ENCODE data around the gene MYDGF.
"Not testable (repeated sequence)": the region's sequence is repeated elsewhere in the genome, so short reads cannot be mapped to it uniquely, and the experiment has no call there.

The MYDGF gene

GRCh38 chr19:4700693-4700970 lies 30.5 kb upstream of the MYDGF start:
- in situ Hi-C loops (cut with MboI; ENCODE audit: low sequenced_read_pairs), result no loop called here

GRCh38 chr19:4699826-4700692 lies 29.9 kb upstream of the MYDGF start:
- in situ Hi-C loops (cut with MboI; ENCODE audit: low sequenced_read_pairs), result no loop called here

DNA sequence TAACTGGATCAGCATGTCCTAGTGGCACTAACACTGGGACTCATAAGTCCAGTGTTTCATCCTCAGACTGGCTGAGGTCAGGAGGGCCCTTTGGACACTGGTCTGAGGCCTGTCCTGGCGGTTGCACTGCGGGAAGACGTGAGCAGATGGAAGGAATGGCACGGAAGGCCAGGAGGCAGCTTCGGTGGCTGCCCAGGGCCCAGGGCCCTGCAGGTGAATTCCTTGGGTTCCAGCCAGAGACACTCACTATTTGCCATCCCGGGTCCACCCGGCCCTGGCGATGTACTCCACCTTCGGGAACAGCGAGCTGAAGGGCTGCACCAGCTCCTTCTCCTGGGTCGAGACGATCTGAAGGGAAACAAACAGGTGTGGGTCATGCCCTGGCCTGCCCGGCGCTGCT lies 27.2 kb upstream of the MYDGF start:
- in situ Hi-C loops (cut with MboI; ENCODE audit: low sequenced_read_pairs), result no loop called here

- in situ Hi-C loops (cut with MboI; ENCODE audit: low sequenced_read_pairs), result no loop called here
Observed at GRCh38 chr19:4695224-4695731, 25.1 kb upstream of the MYDGF start.

DNA sequence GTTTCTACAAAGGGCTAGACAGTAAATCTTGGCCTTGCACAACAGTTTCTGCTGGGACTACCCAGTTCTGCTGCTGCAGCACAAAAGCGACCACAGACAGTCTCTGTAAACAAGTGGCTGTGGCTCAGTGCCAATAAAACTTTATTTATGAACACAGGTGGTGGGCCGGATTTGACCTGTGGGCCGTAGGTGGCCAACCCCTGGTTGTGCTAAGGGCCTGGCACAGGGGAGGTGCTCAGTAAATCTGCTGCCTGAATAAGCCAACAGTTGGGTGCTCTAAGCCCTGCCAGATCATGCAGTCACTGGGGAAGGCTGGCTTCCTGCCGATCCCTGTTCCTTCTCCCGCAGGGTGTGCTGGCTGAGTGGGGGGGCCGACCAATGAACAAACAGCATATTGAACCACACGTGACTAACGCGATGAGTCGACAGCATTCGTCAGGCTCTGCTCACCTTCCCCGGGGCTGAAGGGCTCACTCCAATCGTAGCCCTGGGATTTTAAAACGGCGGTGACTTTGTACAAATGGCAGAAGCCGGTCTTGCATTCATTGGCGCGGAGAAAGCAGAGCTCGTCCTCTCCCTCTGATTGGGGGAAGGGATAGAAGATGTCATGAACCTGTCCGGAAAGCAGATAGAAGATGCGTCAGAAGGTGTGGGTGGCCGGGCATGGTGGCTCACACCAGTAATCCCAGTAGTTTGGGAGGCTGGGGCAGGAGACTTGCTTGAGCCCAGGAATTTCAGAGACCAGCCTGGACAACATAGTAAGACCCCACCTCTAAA lies 24.3 kb upstream of the MYDGF start:
- in situ Hi-C loops (cut with MboI; ENCODE audit: low sequenced_read_pairs), result no loop called here

GRCh38 chr19:4693471-4694121 lies 23.5 kb upstream of the MYDGF start:
- in situ Hi-C loops (cut with MboI; ENCODE audit: low sequenced_read_pairs), result no loop called here

DNA sequence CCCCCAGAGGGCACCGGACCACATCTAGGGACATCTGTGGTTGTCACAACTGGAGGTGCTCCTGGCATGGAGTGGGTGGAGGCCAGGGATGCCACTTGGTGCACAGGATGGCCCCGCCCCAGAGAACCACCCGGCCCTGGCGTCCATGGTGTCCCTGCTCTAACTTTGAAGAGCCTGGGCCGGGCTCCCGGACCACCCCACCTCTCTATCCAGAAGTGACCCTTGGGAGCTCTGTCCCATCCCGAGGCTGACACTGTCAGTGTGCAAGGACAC lies 22.9 kb upstream of the MYDGF start:
- in situ Hi-C loops (cut with MboI; ENCODE audit: low sequenced_read_pairs), result no loop called here

DNA sequence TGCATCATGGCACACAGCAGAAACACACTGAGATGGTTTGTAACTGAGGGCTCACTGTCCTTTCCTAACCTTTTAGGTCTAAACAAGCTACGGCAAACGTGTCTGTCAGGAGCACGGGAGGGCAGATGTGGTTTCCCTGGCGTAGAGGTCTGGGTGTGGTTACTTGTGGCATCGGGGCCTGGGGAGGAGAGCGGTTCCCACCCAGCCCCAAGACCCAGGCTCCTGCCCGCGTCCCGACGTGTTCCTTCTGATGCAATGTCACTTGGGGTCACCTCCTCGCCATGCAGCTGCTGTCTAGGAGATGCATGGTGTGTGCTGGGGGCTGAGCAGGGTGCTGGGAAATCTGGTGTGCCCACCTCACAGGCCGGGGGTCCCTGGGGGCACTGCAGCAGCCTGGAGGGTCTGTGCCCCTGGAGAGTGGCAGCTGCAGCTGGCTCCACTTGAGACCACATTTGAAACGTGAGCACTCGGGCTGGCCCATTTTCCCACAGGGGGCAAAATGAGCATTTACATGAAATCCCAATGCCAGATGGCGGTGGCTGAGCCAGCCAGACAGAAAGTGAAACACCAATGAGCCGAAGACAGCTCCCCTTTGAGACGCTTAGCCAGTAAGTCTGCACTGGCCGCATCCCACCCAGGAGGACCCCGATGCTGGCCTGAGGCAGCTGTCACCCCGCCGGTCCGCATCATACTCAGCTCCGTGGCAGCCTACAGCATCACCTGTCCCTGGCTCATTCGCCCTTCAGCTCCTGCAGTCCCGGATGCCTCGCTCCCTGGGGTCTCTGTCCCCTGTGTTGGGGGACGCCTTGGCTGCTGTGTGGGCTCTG lies 22.3 kb upstream of the MYDGF start:
- in situ Hi-C loops (cut with MboI; ENCODE audit: low sequenced_read_pairs), result no loop called here

DNA sequence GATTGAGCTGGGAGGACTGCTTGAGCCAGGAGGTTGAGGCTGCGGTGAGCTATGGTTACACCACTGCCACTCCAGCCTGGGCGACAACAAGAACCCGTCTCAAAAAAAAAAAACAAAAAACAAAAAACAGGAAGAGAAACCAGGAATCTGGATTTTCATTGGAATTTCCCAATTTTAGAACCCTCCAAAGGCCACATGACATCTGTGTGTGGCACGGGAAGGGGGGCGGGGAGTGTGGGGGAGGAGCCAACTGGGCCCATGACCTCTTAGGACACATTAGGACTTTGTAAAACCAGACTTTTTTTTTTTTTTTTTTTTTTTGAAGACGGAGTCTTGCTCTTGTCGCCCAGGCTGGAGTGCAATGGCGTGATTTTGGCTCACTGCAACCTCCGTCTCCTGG lies 21.2 kb upstream of the MYDGF start:
- in situ Hi-C loops (cut with MboI; ENCODE audit: low sequenced_read_pairs), result no loop called here

GRCh38 chr19:4690361-4690760 lies 20.2 kb upstream of the MYDGF start:
- in situ Hi-C loops (cut with MboI; ENCODE audit: low sequenced_read_pairs), result no loop called here

- in situ Hi-C loops (cut with MboI; ENCODE audit: low sequenced_read_pairs), result no loop called here
Observed at GRCh38 chr19:4689403-4689802, 19.3 kb upstream of the MYDGF start.

DNA sequence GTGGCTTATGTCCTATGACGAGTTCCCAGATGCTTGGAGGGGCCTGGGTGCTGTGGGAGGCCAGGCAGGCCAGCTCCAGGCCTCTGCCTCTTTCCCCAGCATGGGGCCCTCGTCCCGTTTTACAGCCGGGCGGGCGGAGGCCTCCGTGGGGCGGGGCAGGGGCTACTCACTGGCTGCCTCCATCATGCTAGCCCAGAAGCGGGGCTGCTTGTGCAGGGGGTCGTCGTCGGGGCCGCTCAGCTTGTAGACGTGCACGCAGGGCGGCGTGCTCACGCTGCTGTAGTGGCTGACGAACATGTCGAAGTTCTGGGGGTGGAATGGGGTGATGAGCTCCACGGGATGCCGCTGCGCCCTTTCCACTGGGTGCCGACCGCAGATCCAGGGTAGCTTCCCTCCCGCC lies 18.4 kb upstream of the MYDGF start:
- in situ Hi-C loops (cut with MboI; ENCODE audit: low sequenced_read_pairs), result no loop called here

GRCh38 chr19:4687396-4687795 lies 17.3 kb upstream of the MYDGF start:
- in situ Hi-C loops (cut with MboI; ENCODE audit: low sequenced_read_pairs), result no loop called here

DNA sequence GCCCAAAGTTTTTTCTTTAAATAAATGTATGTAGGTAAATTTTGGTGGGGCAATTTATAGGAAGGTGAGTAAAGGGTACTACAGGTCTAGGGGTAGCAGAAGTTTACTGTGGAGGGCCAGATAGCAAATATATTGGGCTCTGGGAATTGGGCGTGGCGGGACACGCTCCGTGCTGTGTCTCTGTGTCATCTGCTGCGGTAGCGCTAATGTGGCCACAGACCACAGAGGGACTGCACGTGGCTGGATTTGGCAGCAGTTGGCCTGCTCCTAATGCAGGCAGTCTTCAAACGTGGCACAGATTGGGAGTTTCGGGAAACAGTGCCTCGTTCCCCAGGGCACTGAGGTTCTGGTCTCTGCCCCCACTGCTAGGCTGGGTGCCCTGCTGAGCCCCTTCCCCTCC lies 16.6 kb upstream of the MYDGF start:
- in situ Hi-C loops (cut with MboI; ENCODE audit: low sequenced_read_pairs), result no loop called here

GRCh38 chr19:4684312-4685095 lies 14.4 kb upstream of the MYDGF start:
- in situ Hi-C loops (cut with MboI; ENCODE audit: low sequenced_read_pairs), result no loop called here

DNA sequence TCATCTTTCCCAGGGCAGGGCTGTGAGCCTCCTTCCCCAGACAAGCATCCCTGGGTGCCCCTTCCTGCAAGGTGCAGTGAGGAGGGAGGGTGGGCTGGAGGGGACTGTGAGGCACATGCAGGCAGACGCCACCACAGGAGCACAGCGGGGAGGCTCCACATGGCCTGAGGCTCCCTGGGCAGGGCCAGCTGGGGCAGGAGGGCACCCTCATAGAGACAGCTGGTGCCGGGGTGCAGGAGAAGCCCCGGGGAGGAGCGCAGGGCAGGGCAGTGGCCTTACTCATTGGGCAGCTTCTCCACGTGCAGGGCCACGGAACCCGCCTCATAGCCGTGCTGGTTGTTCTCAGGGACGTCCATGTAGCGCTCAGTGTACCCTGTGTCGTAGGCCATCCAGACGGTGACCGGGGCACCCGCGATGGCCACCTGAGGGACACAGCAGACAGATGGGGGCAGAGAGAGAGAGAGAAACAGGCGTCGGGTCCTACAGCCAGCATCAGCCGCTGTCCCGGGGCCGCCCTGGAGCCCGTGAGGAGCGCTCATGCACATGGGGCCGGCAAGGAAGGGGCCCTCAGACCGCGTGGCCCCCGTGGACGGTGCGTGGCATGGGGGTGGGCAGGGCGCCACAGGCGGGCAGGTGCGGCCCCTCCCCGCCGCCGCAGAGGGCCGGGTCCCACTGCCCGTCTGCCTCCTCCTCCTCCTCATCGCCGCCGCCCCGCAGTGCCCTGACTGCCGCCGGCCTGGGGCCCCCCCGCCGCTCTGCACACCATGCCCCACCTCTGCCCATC lies 12.5 kb upstream of the MYDGF start:
- in situ Hi-C loops (cut with MboI; ENCODE audit: low sequenced_read_pairs), result no loop called here

DNA sequence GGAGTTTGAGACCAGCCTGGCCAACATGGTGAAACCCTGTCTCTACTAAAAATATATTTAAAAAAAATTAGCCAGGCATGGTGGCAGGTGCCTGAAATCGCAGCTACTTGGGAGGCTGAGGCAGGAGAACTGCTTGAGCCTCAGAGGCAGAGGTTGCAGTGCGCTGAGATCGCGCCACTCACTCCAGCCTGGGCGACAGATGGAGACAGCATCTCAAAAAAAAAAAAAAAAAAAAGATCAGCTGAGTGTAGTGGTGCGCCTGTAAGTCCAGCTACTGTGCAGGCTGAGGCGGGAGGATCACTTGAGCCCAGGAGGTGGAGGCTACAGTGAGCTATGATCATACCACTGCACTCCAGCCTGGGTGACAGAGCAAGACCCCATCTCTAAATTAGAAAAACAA lies 9.9 kb upstream of the MYDGF start:
- in situ Hi-C loops (cut with MboI; ENCODE audit: low sequenced_read_pairs), result not testable (repeated sequence)

DNA sequence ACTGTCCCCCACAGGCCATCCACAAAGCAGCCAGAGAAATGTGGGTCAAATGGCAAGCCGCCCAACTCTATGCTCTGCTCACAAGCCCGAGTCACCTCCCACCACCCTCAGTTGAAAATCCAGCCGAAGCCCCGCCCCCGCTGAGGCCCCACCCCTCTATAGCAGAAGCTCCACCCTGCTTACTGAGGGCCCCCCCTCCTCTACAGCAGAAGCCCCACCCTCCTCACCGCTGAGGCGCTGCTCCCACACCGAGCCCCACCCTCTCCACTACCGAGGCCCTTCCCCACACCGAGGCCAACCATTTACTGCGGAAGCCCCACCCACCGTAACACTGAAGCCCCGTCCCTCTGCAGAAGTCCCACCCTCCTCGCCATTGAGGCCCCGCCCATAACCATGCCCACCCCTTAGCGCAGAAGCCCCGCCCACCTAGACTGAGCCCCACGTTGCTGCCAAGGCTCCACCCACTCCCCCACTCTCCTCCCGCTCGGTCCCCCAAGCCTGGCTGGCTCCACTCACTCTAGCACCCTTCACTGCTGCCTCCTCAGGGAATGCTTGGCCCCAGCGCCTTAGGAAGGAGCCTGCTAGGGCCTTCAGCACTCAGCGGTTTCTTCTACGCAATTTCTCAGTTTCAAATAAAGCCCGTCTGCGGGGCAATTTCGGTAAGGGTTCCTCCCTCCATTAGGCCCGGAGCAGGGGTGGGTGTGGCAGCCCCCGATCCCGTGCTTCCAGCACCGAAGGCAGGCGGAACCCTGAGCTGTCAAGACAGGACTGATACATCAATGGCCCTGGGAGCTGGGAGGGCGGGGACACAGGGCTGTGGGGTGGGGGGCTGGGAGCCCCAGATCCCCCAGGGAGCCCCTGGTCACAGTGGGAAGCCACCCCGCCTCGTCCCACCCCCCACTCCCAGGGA lies 9.0 kb upstream of the MYDGF start:
- in situ Hi-C loops (cut with MboI; ENCODE audit: low sequenced_read_pairs), result no loop called here
